IPS-18c (cell line): ENCODE data around the gene PPTC7.
"Not testable (repeated sequence)": the region's sequence is repeated elsewhere in the genome, so short reads cannot be mapped to it uniquely, and the experiment has no call there.

ENCODE experiments used
- H3K4me3 ChIP-seq: 2 replicates; pipeline ENCODE4 v1.7.0; 2013; ENCODE audit warnings: low read depth, mild to moderate bottlenecking, low read length, moderate library complexity; ENCODE audit not compliant: insufficient read depth
- H3K9me3 ChIP-seq: one replicate; pipeline ENCODE4 v1.6.1; 2013; ENCODE audit warnings: mild to moderate bottlenecking, low read length, moderate library complexity; ENCODE audit not compliant: control insufficient read depth, insufficient read depth

Gene PPTC7

DNA sequence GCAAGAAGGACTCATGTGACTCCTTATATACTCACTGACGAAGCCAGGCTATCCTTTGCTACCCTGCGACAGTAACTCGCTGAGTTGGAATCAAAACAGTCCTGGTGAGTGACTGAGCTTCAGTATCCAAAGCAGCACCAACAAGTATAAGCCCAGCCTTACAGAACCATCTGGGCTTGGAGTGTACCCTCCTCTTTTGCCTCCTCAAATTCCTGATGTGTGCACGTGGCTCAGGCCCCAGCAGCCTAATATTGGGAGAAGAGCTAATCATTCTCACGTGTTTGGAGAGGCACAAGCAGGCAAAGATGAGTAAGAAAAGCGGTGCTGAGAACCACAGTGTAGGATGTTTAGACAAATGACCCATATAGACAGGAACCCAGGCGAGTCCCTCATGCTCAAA lies 34.4 kb downstream of the PPTC7 start:
- H3K9me3 ChIP-seq: no peaks in the 10 kb centered on the region

GRCh38 chr12:110547090-110547489 lies 36.0 kb downstream of the PPTC7 start:
- Histone ChIP-seq H3K4me3 (no peak overlapping the region), H3K9me3 (no peaks in the 10 kb centered on the region)

More for the DNA sequence above, 34.4 kb downstream of the PPTC7 start:
- no peak overlapping the region for H3K4me3 ChIP-seq

GRCh38 chr12:110546339-110546738 lies 36.8 kb downstream of the PPTC7 start:
- Histone ChIP-seq H3K9me3 (no peaks in the 10 kb centered on the region), H3K4me3 (no peak overlapping the region)

DNA sequence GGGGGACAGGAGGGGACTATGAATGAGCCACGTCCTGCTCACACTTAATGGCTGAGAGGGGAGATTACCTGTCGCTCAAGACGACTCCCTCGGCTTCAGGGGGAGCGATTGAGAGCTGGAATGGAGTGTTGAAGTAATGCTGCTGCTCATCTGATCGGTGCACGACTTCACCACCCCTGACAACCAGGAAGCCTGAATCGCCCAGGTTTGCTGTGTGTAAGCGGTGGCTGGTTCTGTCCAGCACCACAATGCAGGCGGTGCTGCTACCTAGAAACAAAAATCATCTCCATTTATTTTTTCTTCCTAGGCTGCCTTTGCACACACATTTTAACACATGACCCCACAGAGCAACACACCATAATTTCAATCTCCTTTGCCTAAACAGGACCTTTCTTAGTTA lies 37.3 kb downstream of the PPTC7 start:
- H3K9me3 ChIP-seq: no peaks in the 10 kb centered on the region
- H3K4me3 ChIP-seq: no peak overlapping the region

GRCh38 chr12:110545259-110545658 lies 37.9 kb downstream of the PPTC7 start:
- H3K9me3 ChIP-seq, H3K4me3 ChIP-seq: not testable (repeated sequence)

- H3K9me3 ChIP-seq: no peaks in the 10 kb centered on the region
- H3K4me3 ChIP-seq: no peak overlapping the region
Observed at GRCh38 chr12:110543965-110544364, 39.2 kb downstream of the PPTC7 start.

DNA sequence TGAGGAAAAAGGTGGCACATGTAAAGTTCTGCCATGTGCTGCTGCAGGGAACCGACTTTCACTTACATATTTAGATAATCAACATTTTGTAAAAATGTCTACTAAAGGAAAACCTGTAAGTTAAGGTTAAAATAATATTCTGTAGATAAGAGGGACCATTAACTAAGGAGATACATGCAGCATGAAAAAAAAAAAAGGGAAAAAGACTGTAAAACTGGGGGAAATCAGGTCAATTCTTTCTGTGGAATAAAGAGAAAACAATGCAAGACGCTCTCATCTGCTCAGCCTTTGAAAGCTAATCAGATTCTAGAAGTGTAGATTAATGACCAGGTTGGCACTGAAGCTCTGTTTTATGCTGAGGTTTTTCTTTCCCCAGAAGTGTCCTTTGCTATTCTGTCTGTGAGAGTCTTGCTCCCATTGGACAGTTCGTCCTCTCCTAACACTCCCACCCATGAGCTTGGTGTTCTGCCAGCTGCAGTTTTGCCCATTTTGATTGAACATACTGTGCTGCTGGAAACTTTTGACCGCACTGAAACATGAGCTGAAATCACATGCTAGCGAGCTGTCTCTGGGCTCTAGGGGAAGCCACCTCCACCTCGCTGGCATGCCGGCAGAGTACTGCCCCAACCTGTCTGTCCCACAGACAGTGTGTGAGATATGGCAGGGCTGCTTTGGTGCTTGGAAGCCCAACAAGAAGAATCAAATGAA lies 39.7 kb downstream of the PPTC7 start:
- H3K4me3 ChIP-seq: no peak overlapping the region
- no peaks in the 10 kb centered on the region for H3K9me3 ChIP-seq

GRCh38 chr12:110540048-110540447 lies 43.1 kb downstream of the PPTC7 start:
- H3K9me3 ChIP-seq: no peaks in the 10 kb centered on the region
- H3K4me3 ChIP-seq: no peak overlapping the region

DNA sequence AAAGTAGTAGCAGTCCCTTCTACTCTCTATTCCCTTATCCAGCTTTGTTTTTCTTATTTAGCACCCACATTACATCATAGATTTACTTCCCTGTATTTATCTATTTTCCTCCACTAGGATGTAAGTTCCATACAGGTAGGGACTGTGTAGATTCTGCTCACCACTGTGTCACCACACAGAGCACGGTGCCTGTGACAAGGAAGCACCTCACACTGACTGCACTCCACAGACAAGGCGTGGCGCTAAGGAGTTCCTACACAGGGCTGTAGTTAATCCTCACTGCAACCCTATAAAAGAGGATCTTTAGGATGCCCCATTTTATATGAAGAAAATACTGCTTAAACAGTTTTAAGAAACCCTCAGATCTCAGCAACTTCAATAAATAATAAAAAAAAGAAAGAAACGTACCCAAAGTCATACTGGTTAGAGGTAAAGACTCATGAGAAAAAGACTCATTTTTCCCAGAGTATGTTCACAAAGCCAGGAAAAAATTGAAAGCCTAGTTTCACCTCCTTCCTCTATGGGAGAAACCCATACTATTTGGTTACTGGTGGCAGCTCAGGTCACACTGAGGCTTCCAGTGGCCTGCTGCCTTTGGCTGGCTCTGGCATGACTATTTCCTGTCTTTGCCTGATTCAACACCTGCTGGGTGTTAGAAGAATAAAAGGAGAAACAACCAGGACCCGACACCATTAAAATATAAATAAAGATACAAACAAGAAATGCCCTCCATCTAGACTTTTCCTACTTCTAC lies 44.1 kb downstream of the PPTC7 start:
- Histone ChIP-seq H3K9me3 (no peaks in the 10 kb centered on the region), H3K4me3 (no peak overlapping the region)

GRCh38 chr12:110537605-110538409 lies 45.3 kb downstream of the PPTC7 start:
- H3K4me3 ChIP-seq: no peak overlapping the region
- H3K9me3 ChIP-seq: no peaks in the 10 kb centered on the region

DNA sequence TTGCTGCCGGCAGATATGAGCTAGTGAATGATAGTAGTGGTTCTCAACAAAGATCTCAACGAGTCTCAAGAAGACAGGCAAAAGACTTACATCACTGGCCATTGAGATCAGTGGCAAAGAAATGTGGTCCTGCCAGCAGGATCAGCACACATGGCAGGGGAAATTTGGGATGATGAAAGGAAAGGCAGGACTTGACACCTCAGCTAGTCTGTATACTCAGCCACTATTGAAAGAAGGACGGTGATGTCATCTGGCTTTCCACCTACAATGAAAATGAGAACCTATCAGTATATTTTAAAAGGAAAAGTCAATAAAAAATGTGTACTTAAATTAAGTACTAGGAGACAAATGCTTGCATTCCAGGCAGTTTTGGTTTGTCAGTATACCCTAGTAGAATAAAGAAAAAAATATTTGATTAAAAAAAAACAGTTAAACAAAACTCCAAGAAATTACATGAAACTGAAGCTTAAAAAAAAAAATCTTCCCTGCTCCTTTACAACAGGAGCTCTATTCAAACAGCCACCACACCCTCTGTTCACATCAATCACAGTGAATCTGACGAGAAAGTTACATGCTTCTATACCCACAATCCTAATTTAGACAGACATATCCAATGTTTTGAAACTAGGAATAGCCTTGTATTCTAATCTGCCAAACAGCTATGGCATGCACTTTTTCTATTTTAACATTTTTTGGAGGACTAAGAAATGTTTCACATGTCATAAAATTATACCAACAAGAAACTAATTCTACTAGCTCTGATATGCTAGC lies 46.1 kb downstream of the PPTC7 start:
- no peak overlapping the region for H3K4me3 ChIP-seq
- H3K9me3 ChIP-seq: no peaks in the 10 kb centered on the region

- H3K9me3 ChIP-seq: no peaks in the 10 kb centered on the region
- H3K4me3 ChIP-seq: no peak overlapping the region
Observed at GRCh38 chr12:110534811-110535210, 48.3 kb downstream of the PPTC7 start.

DNA sequence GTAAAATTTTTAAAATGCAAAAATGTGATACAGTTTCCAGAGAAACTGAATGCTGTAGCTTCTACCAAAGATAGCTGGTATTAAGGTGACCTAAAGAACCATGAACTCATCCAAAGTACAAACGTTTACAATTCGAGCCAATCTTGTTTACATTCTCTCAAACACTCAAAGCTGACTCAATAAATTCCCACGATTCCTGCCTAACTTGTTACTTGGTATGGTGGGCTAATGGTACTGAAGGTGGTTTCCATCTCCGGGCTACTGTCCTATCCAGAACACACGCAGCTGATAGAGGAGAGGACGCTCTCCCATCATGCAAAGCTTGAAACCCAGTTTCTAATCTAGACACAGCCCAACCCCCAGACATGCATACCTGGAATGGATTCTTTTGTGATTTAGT lies 49.5 kb downstream of the PPTC7 start:
- H3K4me3 ChIP-seq: no peak overlapping the region

GRCh38 chr12:110532644-110533043 lies 50.5 kb downstream of the PPTC7 start:
- Histone ChIP-seq H3K9me3 (no peaks in the 10 kb centered on the region), H3K4me3 (no peak overlapping the region)

More for the DNA sequence above, 49.5 kb downstream of the PPTC7 start:
- H3K9me3 ChIP-seq: no peaks in the 10 kb centered on the region

DNA sequence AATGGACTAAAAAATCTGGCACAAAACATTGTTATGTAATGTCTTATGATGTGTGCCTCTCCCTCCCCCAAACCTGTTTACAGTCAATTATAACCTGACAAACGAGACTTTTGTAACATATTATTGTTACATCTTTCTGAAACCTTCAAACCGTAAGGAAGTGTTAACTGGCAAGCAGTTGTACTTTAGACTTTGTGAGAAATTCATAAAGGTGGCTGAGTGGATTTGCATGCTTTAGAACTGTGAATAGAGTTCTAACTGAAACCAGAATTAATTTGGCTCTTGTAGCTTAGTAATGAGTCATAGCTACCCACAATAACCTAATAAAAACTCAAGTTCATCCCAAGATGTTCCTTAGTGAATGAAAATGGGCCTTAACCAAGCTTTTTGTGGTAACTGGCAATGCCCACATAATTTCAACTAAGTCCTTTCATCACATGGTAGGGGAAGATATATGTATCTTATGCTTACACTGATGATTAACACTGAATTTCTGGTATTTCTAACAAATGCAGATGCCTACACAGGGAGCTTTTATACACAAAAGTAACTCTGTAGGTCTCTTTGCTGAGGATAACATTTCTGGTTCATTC lies 51.3 kb downstream of the PPTC7 start:
- Histone ChIP-seq H3K4me3 (no peak overlapping the region), H3K9me3 (no peaks in the 10 kb centered on the region)

DNA sequence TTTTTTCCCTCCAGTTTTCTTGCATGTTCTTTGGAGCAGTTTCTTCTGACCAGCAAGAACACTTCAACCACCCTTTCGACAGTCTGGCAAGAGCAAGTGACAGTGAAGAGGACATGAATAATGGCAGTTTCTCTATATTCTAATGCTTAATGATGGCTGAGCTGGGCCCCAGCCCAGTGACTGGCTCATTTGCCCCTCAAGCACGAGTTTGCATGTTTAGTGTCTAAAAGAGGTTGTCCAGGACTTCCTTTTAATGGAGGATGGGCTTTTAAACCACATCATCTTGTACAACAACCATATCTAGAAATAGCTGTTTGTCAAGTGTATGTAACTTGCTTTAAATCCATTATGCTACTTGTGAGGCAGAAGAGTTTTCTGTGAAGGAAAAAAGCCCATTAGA lies 52.6 kb downstream of the PPTC7 start:
- H3K9me3 ChIP-seq: no peaks in the 10 kb centered on the region

GRCh38 chr12:110528277-110528839 lies 54.8 kb downstream of the PPTC7 start:
- Histone ChIP-seq H3K4me3 (no peak overlapping the region), H3K9me3 (no peaks in the 10 kb centered on the region)

More for the DNA sequence above, 52.6 kb downstream of the PPTC7 start:
- no peak overlapping the region for H3K4me3 ChIP-seq
